ENCODE measurements around the gene LMF1. TPM values are rescaled to one million over a fixed set of nuclear protein-coding genes. Genes with fewer than 3 reads are reported as not detected.

The LMF1 gene
- total and polyA plus RNA-seq, 2 of the 13 experiments (the other 11 are each of a cell fraction or from before 2014, with no cell fraction given), result 6.8 to 8.5 TPM

DNA sequence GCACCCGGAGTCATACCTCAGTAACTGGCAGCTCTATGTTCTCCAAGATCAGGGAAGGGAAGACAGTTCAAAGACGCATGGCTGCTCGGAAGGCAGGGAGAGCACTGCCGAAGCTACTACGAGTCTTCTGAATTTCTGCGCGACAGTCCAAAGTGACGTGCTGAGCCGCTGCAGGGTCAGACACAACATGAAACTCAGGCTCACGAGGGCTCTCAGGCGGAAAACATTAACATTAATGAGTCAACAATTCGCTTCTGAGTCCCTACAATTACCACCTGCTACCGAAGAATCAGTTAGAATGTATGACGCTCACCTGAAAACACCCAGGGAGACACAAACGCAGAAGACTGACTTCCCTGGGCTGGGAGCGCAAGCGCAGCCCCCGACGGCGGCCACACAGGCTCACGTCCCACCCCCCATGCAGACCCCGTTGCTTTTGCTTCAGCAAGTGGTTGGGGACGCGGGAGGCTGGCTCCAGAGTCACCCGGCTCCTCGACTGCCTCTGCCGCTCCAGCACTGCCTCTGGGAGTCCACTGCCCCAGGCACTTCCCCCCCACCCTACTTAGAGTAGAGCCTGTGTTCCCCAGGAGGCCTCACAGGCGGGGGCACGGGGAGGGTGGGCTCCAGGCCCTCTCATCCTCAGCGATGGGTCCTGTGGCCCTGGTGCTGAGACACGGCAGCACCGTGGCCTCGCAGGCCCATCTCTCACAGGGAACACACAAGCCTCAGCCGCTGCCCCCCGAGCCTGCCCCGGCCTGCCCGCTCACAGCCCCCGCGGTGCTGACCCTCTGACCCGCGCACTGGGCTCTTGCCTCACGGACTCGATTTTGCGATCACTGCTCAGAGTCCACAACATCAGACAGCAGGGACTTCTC lies 38.9 kb downstream of the LMF1 start:
- no TSS peak for BruUV-seq (replicated peaks)
- 84% methylated on average over 23 of the region's 44 CpGs for WGBS (ENCODE audit: low lambda C conversion rate)
- CTCF ChIA-PET (ENCODE audit: low intra/inter-chr PET ratio, low total read pairs), result no interaction called here

GRCh38 chr16:931171-931570 lies 39.6 kb downstream of the LMF1 start:
- Histone ChIP-seq H3K9ac (ENCODE audit: insufficient read depth, low read depth, low read length) (no peak overlapping the region), H3K9me3 (ENCODE audit: low read length) (no peaks in the 10 kb centered on the region)
- TF ChIP-seq ZNF777 (CRISPR knock-in tag; IDR thresholded peaks at IDR 0.05), result no peak
- no peak for TF ChIP-seq ZNF674 (CRISPR knock-in tag; IDR thresholded peaks at IDR 0.05; ENCODE audit: low read depth)
- TF ChIP-seq, protein P1, sequence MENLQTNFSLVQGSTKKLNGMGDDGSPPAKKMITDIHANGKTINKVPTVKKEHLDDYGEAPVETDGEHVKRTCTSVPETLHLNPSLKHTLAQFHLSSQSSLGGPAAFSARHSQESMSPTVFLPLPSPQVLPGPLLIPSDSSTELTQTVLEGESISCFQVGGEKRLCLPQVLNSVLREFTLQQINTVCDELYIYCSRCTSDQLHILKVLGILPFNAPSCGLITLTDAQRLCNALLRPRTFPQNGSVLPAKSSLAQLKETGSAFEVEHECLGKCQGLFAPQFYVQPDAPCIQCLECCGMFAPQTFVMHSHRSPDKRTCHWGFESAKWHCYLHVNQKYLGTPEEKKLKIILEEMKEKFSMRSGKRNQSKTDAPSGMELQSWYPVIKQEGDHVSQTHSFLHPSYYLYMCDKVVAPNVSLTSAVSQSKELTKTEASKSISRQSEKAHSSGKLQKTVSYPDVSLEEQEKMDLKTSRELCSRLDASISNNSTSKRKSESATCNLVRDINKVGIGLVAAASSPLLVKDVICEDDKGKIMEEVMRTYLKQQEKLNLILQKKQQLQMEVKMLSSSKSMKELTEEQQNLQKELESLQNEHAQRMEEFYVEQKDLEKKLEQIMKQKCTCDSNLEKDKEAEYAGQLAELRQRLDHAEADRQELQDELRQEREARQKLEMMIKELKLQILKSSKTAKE (CRISPR knock-in tag; IDR thresholded peaks at IDR 0.05; ENCODE audit: borderline replicate concordance), result no peak
- TF ChIP-seq IRF1 (CRISPR knock-in tag; IDR thresholded peaks at IDR 0.05; ENCODE audit: low read depth), result no peak
- TF ChIP-seq ZNF776 (CRISPR knock-in tag; IDR thresholded peaks at IDR 0.05), result no peak
- TF ChIP-seq, protein P2, sequence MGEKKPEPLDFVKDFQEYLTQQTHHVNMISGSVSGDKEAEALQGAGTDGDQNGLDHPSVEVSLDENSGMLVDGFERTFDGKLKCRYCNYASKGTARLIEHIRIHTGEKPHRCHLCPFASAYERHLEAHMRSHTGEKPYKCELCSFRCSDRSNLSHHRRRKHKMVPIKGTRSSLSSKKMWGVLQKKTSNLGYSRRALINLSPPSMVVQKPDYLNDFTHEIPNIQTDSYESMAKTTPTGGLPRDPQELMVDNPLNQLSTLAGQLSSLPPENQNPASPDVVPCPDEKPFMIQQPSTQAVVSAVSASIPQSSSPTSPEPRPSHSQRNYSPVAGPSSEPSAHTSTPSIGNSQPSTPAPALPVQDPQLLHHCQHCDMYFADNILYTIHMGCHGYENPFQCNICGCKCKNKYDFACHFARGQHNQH (CRISPR knock-in tag; IDR thresholded peaks at IDR 0.05), result no peak
- no peak for TF ChIP-seq HNF4A (CRISPR knock-in tag; IDR thresholded peaks at IDR 0.05)

More for the DNA sequence above, 38.9 kb downstream of the LMF1 start:
- no peak overlapping the region for H3K9ac ChIP-seq (ENCODE audit: insufficient read depth, low read depth, low read length)
- in situ Hi-C loops (cut with HindIII; ENCODE audit: extremely low pct_ligation_motif_present, low pct_unique_long_range_greater_than_20kb) (no loop called here), intact Hi-C loops (cut with micrococcal nuclease; ENCODE audit: unreplicated experiment) (no loop called here)
- no peaks in the 10 kb centered on the region for H3K36me3 ChIP-seq (replicated peaks in 1 of 2; ENCODE audit: control insufficient read depth in 1 of 2, insufficient read depth in 2 of 2, low read length in 2 of 2)
- FAIRE-seq (no peak), DNase-seq (ENCODE audit: low spot score) (no peak), ATAC-seq (no peak)
- no peak overlapping the region for H3K4me2 ChIP-seq (ENCODE audit: low read depth, low read length)
- H3K27me3 ChIP-seq (ENCODE audit: control insufficient read depth in 1 of 2, insufficient read depth in 2 of 2, low read length in 2 of 2), result no peaks in the 10 kb centered on the region
- H3K27ac ChIP-seq (ENCODE audit: extremely low read length, insufficient read depth, low read length), result no peak overlapping the region
- POLR2A ChIA-PET, result no interaction called here
- no peak overlapping the region for H3K4me3 ChIP-seq (replicated peaks in 1 of 3; ENCODE audit: insufficient read depth in 1 of 3, low read depth in 2 of 3, low read length in 3 of 3)
- no peaks in the 10 kb centered on the region for H4K20me1 ChIP-seq (ENCODE audit: insufficient read depth, low read length)
- no peaks in the 10 kb centered on the region for H3K9me3 ChIP-seq (ENCODE audit: low read length)
- H2AFZ ChIP-seq (ENCODE audit: low read length), result no peak overlapping the region
- no peaks in the 10 kb centered on the region for H3K79me2 ChIP-seq (ENCODE audit: insufficient read depth, low read length)
- no peaks in the 10 kb centered on the region for H3K4me1 ChIP-seq (ENCODE audit: insufficient read depth, low read length)
- no peak for TF ChIP-seq SP4 (CRISPR knock-in tag; IDR thresholded peaks at IDR 0.05)
- TF ChIP-seq JDP2 (CRISPR knock-in tag; IDR thresholded peaks at IDR 0.05; ENCODE audit: borderline replicate concordance), result no peak
- no peak for TF ChIP-seq MAFF (IDR thresholded peaks at IDR 0.05; ENCODE audit: low read depth, low read length)
- TF ChIP-seq KLF12 (CRISPR knock-in tag; IDR thresholded peaks at IDR 0.05; ENCODE audit: borderline replicate concordance), result no peak
- no peak for TF ChIP-seq CHD2 (IDR thresholded peaks at IDR 0.05; ENCODE audit: low read depth, low read length)
- no peak for TF ChIP-seq AGO2 (optimal IDR thresholded peaks at IDR 0.05; ENCODE audit: low read depth, low read length)
- TF ChIP-seq GTF2F1 (IDR thresholded peaks at IDR 0.05; ENCODE audit: low read length), result no peak

More at GRCh38 chr16:931171-931570, 39.6 kb downstream of the LMF1 start:
- POLR2A ChIA-PET, result no interaction called here
- CTCF ChIA-PET (ENCODE audit: low intra/inter-chr PET ratio, low total read pairs), result no interaction called here
- intact Hi-C loops (cut with micrococcal nuclease; ENCODE audit: unreplicated experiment) (no loop called here), in situ Hi-C loops (cut with HindIII; ENCODE audit: extremely low pct_ligation_motif_present, low pct_unique_long_range_greater_than_20kb) (no loop called here)
- Histone ChIP-seq H3K4me2 (ENCODE audit: low read depth, low read length) (no peak overlapping the region), H3K27ac (ENCODE audit: extremely low read length, insufficient read depth, low read length) (no peak overlapping the region), H3K27me3 (ENCODE audit: control insufficient read depth in 1 of 2, insufficient read depth in 2 of 2, low read length in 2 of 2) (no peaks in the 10 kb centered on the region), H4K20me1 (ENCODE audit: insufficient read depth, low read length) (no peaks in the 10 kb centered on the region), H3K79me2 (ENCODE audit: insufficient read depth, low read length) (no peaks in the 10 kb centered on the region), H3K4me1 (ENCODE audit: insufficient read depth, low read length) (no peaks in the 10 kb centered on the region), H2AFZ (ENCODE audit: low read length) (no peak overlapping the region), H3K36me3 (replicated peaks in 1 of 2; ENCODE audit: control insufficient read depth in 1 of 2, insufficient read depth in 2 of 2, low read length in 2 of 2) (no peaks in the 10 kb centered on the region), H3K4me3 (replicated peaks in 1 of 3; ENCODE audit: insufficient read depth in 1 of 3, low read depth in 2 of 3, low read length in 3 of 3) (no peak overlapping the region)
- ATAC-seq, result no peak
- no peak for FAIRE-seq
- no TSS peak for BruUV-seq (replicated peaks)
- no peak for DNase-seq (ENCODE audit: low spot score)
- WGBS (ENCODE audit: low lambda C conversion rate), result 93% methylated on average over 8 of the region's 21 CpGs

Measured in HepG2 (cell line).